Neural cell (in vitro differentiated cells): ENCODE results near the gene GRM4. TPM values are rescaled to one million over a fixed set of nuclear protein-coding genes. Genes with fewer than 3 reads are reported as not detected.

ENCODE experiments used
- H2AFZ ChIP-seq: fragments of 200-600, 300-800 bp; sonication (generic), shearing (Covaris generic); 2 replicates; pipeline ENCODE4 v1.6.0; 2014; ENCODE audit warnings: low read depth, mild to moderate bottlenecking, antibody characterized with exemption, low read length, moderate library complexity
- H3F3A ChIP-seq: fragments of 200-600 bp; shearing (Covaris generic); 2 replicates; pipeline ENCODE4 v1.6.1; 2016; ENCODE audit warnings: mild to moderate bottlenecking, moderate library complexity, mixed read lengths, antibody characterized with exemption, low read length; ENCODE audit not compliant: insufficient read depth, poor library complexity, severe bottlenecking
- H3K27ac ChIP-seq: fragments of 200-600, 300-800 bp; sonication (generic), shearing (Covaris generic); 2 replicates; pipeline ENCODE4 v1.5.1; 2014; ENCODE audit warnings: mild to moderate bottlenecking, low read length, moderate library complexity
- H3K27me3 ChIP-seq: fragments of 300-800, 200-600 bp; sonication (generic), shearing (Covaris generic); 2 replicates; pipeline ENCODE4 v1.6.0; 2014; ENCODE audit warnings: mild to moderate bottlenecking, low read depth, low read length, moderate library complexity; ENCODE audit not compliant: insufficient read depth
- H3K36me3 ChIP-seq: fragments of 300-800, 200-600 bp; sonication (generic), shearing (Covaris generic); 2 replicates; pipeline ENCODE4 v1.5.1; 2014; ENCODE audit warnings: mild to moderate bottlenecking, antibody characterized with exemption, low read length, moderate library complexity; ENCODE audit not compliant: insufficient read depth
- H3K4me2 ChIP-seq: fragments of 300-800, 200-600 bp; sonication (generic), shearing (Covaris generic); 2 replicates; pipeline ENCODE4 v1.6.0; 2014; ENCODE audit warnings: mild to moderate bottlenecking, low read length
- H3K4me3 ChIP-seq: fragments of 300-800, 200-600 bp; sonication (generic), shearing (Covaris generic); 2 replicates; pipeline ENCODE4 v1.5.1; 2014; ENCODE audit warnings: mild to moderate bottlenecking, low read length, moderate library complexity
- H3K79me2 ChIP-seq: fragments of 200-600 bp; shearing (Covaris generic); replicated peaks from 2 replicates; pipeline ENCODE4 v1.6.0; 2014; ENCODE audit warnings: mild to moderate bottlenecking, low read length, moderate library complexity; ENCODE audit not compliant: insufficient read depth
- H3K9ac ChIP-seq: fragments of 300-800, 200-600 bp; sonication (generic), shearing (Covaris generic); 2 replicates; pipeline ENCODE4 v1.6.1; 2016; ENCODE audit warnings: mild to moderate bottlenecking, low read length, mixed read lengths
- H3K9me2 ChIP-seq: fragments of 200-600 bp; shearing (Covaris generic); 2 replicates; pipeline ENCODE4 v1.6.1; 2016; ENCODE audit warnings: mild to moderate bottlenecking, low read length, mixed read lengths; ENCODE audit not compliant: insufficient read depth
- H3K9me3 ChIP-seq: fragments of 200-600, 300-800 bp; sonication (generic), shearing (Covaris generic); 2 replicates; pipeline ENCODE4 v1.6.1; 2016; ENCODE audit warnings: mild to moderate bottlenecking, mixed run types, low read length, moderate library complexity, mixed read lengths
- H4K20me1 ChIP-seq: fragments of 200-600 bp; shearing (Covaris generic); 2 replicates; pipeline ENCODE4 v1.6.1; 2016; ENCODE audit warnings: mild to moderate bottlenecking, mixed run types; ENCODE audit not compliant: insufficient read depth
- CTCF ChIP-seq: fragments of 450-650 bp; IDR thresholded peaks from 2 replicates; pipeline ENCODE4 v1.5.1; 2014; ENCODE audit warnings: antibody characterized with exemption, mild to moderate bottlenecking, moderate library complexity; ENCODE audit not compliant: poor library complexity, severe bottlenecking
- EP300 ChIP-seq: fragments of 450-650 bp; conservative IDR thresholded peaks from 2 replicates; pipeline ENCODE4 v1.6.1; 2014; ENCODE audit warnings: antibody characterized with exemption, mild to moderate bottlenecking, moderate library complexity; ENCODE audit not compliant: poor library complexity, severe bottlenecking
- EZH2 ChIP-seq: fragments of 200-600, 300-800 bp; shearing (Covaris generic), sonication (generic); IDR thresholded peaks from 2 replicates; pipeline ENCODE4 v1.6.1; 2014; ENCODE audit warnings: antibody characterized with exemption, low read length, borderline replicate concordance, mild to moderate bottlenecking; ENCODE audit not compliant: insufficient read depth, poor library complexity, severe bottlenecking
- MXI1 ChIP-seq: fragments of 450-650 bp; conservative IDR thresholded peaks from 2 replicates; pipeline ENCODE4 v1.6.1; 2014; ENCODE audit warnings: antibody characterized with exemption, mild to moderate bottlenecking; ENCODE audit not compliant: poor library complexity, severe bottlenecking
- POLR2AphosphoS5 ChIP-seq: IDR thresholded peaks from 2 replicates; pipeline ENCODE4 v1.6.1; 2012
- RAD21 ChIP-seq: fragments of 450-650 bp; conservative IDR thresholded peaks from 2 replicates; pipeline ENCODE4 v1.6.1; 2014; ENCODE audit warnings: antibody characterized with exemption, mild to moderate bottlenecking, moderate library complexity
- SMC3 ChIP-seq: fragments of 450-650 bp; conservative IDR thresholded peaks from 2 replicates; pipeline ENCODE4 v1.6.1; 2014; ENCODE audit warnings: antibody characterized with exemption, mild to moderate bottlenecking, moderate library complexity; ENCODE audit not compliant: poor library complexity
- TAF1 ChIP-seq: IDR thresholded peaks from 2 replicates; pipeline ENCODE4 v1.6.1; 2012; ENCODE audit warnings: low read depth
- polyA plus RNA-seq: library from polyadenylated mRNA; depleted of rRNA; stranded (reverse); fragments of >200 nt; gene quantifications from 2 replicates; pipeline ENCODE4 v1.2.3, GENCODE V29; 2014
- TF ChIP-seq, protein P1 (sequence below): IDR thresholded peaks from 2 replicates; pipeline ENCODE4 v1.6.1; 2012; ENCODE audit warnings: borderline replicate concordance

The GRM4 gene
- polyA plus RNA-seq, 1 donor from 2014 or later = 2.1 TPM

DNA sequence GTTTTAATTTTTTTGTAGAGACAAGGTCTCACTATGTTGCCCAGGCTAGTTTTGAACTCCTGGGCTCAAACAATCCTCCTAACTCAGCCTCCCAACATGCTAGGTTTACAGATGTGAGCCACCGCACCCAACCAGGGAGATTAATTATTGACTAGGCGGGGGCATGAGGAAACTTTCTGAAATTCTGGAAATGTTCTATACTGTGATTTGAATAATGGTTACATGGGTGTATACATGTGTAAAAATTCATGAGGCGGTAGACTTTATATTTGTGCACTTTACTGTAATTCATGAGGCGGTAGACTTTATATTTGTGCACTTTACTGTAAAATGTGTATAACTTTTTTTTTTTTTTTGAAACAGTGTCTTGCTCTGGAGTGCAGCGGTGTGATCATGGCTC is 147.2 kb downstream of the GRM4 start:
- no peaks in the 10 kb centered on the region for H3K36me3 ChIP-seq
- H3K9me2 ChIP-seq = no peaks in the 10 kb centered on the region
- H3K79me2 ChIP-seq = no peaks in the 10 kb centered on the region
- no peak overlapping the region for H3K4me2 ChIP-seq
- H3K9me3 ChIP-seq = no peaks in the 10 kb centered on the region
- no peaks in the 10 kb centered on the region for H4K20me1 ChIP-seq
- H3F3A ChIP-seq = no peaks in the 10 kb centered on the region
- H2AFZ ChIP-seq = no peak overlapping the region
- H3K4me3 ChIP-seq = no peak overlapping the region
- H3K9ac ChIP-seq = no peak overlapping the region
- TF ChIP-seq CTCF = no peak
- TF ChIP-seq MXI1 = no peak
- TF ChIP-seq EZH2 = no peak
- TF ChIP-seq, protein P1, sequence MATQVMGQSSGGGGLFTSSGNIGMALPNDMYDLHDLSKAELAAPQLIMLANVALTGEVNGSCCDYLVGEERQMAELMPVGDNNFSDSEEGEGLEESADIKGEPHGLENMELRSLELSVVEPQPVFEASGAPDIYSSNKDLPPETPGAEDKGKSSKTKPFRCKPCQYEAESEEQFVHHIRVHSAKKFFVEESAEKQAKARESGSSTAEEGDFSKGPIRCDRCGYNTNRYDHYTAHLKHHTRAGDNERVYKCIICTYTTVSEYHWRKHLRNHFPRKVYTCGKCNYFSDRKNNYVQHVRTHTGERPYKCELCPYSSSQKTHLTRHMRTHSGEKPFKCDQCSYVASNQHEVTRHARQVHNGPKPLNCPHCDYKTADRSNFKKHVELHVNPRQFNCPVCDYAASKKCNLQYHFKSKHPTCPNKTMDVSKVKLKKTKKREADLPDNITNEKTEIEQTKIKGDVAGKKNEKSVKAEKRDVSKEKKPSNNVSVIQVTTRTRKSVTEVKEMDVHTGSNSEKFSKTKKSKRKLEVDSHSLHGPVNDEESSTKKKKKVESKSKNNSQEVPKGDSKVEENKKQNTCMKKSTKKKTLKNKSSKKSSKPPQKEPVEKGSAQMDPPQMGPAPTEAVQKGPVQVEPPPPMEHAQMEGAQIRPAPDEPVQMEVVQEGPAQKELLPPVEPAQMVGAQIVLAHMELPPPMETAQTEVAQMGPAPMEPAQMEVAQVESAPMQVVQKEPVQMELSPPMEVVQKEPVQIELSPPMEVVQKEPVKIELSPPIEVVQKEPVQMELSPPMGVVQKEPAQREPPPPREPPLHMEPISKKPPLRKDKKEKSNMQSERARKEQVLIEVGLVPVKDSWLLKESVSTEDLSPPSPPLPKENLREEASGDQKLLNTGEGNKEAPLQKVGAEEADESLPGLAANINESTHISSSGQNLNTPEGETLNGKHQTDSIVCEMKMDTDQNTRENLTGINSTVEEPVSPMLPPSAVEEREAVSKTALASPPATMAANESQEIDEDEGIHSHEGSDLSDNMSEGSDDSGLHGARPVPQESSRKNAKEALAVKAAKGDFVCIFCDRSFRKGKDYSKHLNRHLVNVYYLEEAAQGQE = no peak
- TF ChIP-seq POLR2AphosphoS5 = no peak
- H3K27me3 ChIP-seq = no peaks in the 10 kb centered on the region
- no peak overlapping the region for H3K27ac ChIP-seq

GRCh38 chr6:33997265-33997664 is 148.6 kb downstream of the GRM4 start:
- Histone ChIP-seq H3K36me3 (no peaks in the 10 kb centered on the region), H3K27ac (no peak overlapping the region), H3K4me3 (no peak overlapping the region), H3F3A (no peaks in the 10 kb centered on the region), H3K4me2 (no peak overlapping the region), H4K20me1 (no peaks in the 10 kb centered on the region), H3K79me2 (no peaks in the 10 kb centered on the region), H3K9me2 (no peaks in the 10 kb centered on the region), H3K9me3 (no peaks in the 10 kb centered on the region), H2AFZ (no peak overlapping the region), H3K9ac (no peak overlapping the region), H3K27me3 (no peaks in the 10 kb centered on the region)
- TF ChIP-seq MXI1 (no peak), TAF1 (no peak), SMC3 (no peak), CTCF (no peak), RAD21 (no peak), EZH2 (no peak), POLR2AphosphoS5 (no peak), EP300 (no peak)
- TF ChIP-seq, protein P1 = no peak
